GM19452 (cell line): ENCODE results near the gene FKBP14.

Source experiments
- ATAC-seq: cut with Tn5 transposase; IDR thresholded peaks from one replicate; pipeline ENCODE4 v1.9.1; 2021; ENCODE audit not compliant: unreplicated experiment

The FKBP14 gene

GRCh38 chr7:29993140-29993539 is 33.4 kb downstream of the FKBP14 start:
- no peak for ATAC-seq

GRCh38 chr7:29991937-29992336 is 34.6 kb downstream of the FKBP14 start:
- ATAC-seq, result no peak

- no peak for ATAC-seq
Observed at GRCh38 chr7:29990931-29991330, 35.6 kb downstream of the FKBP14 start.

GRCh38 chr7:29989257-29989995 is 37.1 kb downstream of the FKBP14 start, which contains the start of gene SCRN1:
Gene SCRN1, minus strand, starts transcription at chr7:29989801. Its CDS starts 20,734 bp downstream, at chr7:29969067.
- ATAC-seq, result peak; percentile 39

GRCh38 chr7:29988424-29989256 is 37.9 kb downstream of the FKBP14 start:
- peak; percentile 39 for ATAC-seq

GRCh38 chr7:29987811-29988317 is 38.6 kb downstream of the FKBP14 start:
- no peak for ATAC-seq

GRCh38 chr7:29987083-29987482 is 39.4 kb downstream of the FKBP14 start:
- ATAC-seq, result no peak

GRCh38 chr7:29980151-29980550 is 46.4 kb downstream of the FKBP14 start:
- no peak for ATAC-seq

GRCh38 chr7:29977886-29978651 is 48.4 kb downstream of the FKBP14 start:
- no peak for ATAC-seq

- ATAC-seq, result no peak
Observed at GRCh38 chr7:29976673-29977415, 49.7 kb downstream of the FKBP14 start.

GRCh38 chr7:29976266-29976665 is 50.2 kb downstream of the FKBP14 start:
- ATAC-seq, result no peak

GRCh38 chr7:29975561-29975960 is 50.9 kb downstream of the FKBP14 start:
- ATAC-seq, result no peak

- no peak for ATAC-seq
Observed at GRCh38 chr7:29974286-29974685, 52.2 kb downstream of the FKBP14 start.

- no peak for ATAC-seq
Observed at GRCh38 chr7:29972315-29972669, 54.2 kb downstream of the FKBP14 start.

- ATAC-seq, result no peak
Observed at GRCh38 chr7:29971566-29972314, 54.8 kb downstream of the FKBP14 start.

GRCh38 chr7:29970158-29970557 is 56.3 kb downstream of the FKBP14 start:
- no peak for ATAC-seq

- no peak for ATAC-seq
Observed at GRCh38 chr7:29969738-29970137, 56.8 kb downstream of the FKBP14 start.

GRCh38 chr7:29968683-29969395 is 57.7 kb downstream of the FKBP14 start:
- ATAC-seq, result no peak

GRCh38 chr7:29965030-29965429 is 61.5 kb downstream of the FKBP14 start:
- ATAC-seq, result no peak
